Loucy (cell line): Measurements from ENCODE around the gene FFAR3.

Experiments used
- H2AFZ ChIP-seq: fragments of 200-600 bp; sonication (generic); 2 replicates; pipeline ENCODE4 v1.6.0; 2016; ENCODE audit warnings: antibody characterized with exemption, mild to moderate bottlenecking, low read length, moderate library complexity
- H3F3A ChIP-seq: fragments of 200-600 bp; 2 replicates; pipeline ENCODE4 v1.6.0; 2016; ENCODE audit warnings: antibody characterized with exemption, low read depth, mild to moderate bottlenecking
- H3K27me3 ChIP-seq: fragments of 200-600 bp; sonication (generic); 2 replicates; pipeline ENCODE4 v1.6.1; 2014; ENCODE audit warnings: low read length, mild to moderate bottlenecking; ENCODE audit not compliant: insufficient read depth, poor library complexity, severe bottlenecking
- H3K36me3 ChIP-seq: fragments of 200-600 bp; sonication (generic); 2 replicates; pipeline ENCODE4 v1.6.1; 2016; ENCODE audit warnings: low read length; ENCODE audit not compliant: insufficient read depth
- H3K4me1 ChIP-seq: fragments of 200-600 bp; sonication (generic); 2 replicates; pipeline ENCODE4 v1.5.1; 2014; ENCODE audit warnings: low read length, mild to moderate bottlenecking; ENCODE audit not compliant: insufficient read depth, poor library complexity, severe bottlenecking
- H3K4me2 ChIP-seq: fragments of 200-600 bp; sonication (generic); 2 replicates; pipeline ENCODE4 v1.6.0; 2014; ENCODE audit warnings: antibody characterized with exemption, low read length, low read depth, mild to moderate bottlenecking; ENCODE audit not compliant: poor library complexity, severe bottlenecking
- H3K4me3 ChIP-seq: fragments of 200-600 bp; sonication (generic); 2 replicates; pipeline ENCODE4 v1.5.1; 2014; ENCODE audit warnings: low read length, mild to moderate bottlenecking, mixed read lengths; ENCODE audit not compliant: poor library complexity, severe bottlenecking
- H3K79me2 ChIP-seq: fragments of 200-600 bp; sonication (generic); 2 replicates; pipeline ENCODE4 v1.6.1; 2014; ENCODE audit warnings: low read length; ENCODE audit not compliant: insufficient read depth
- H3K9ac ChIP-seq: fragments of 200-600 bp; sonication (generic); 2 replicates; pipeline ENCODE4 v1.6.0; 2014; ENCODE audit warnings: mild to moderate bottlenecking, low read depth, low read length, moderate library complexity; ENCODE audit not compliant: poor library complexity, severe bottlenecking
- H3K9me2 ChIP-seq: fragments of 200-600 bp; sonication (generic); replicated peaks from 2 replicates; pipeline ENCODE4 v1.6.1; 2016; ENCODE audit warnings: low read depth, low read length, mixed read lengths
- H3K9me3 ChIP-seq: fragments of 200-600 bp; sonication (generic); 2 replicates; pipeline ENCODE4 v1.6.1; 2014; ENCODE audit warnings: mild to moderate bottlenecking, antibody characterized with exemption, low read length, low read depth; ENCODE audit not compliant: insufficient read depth
- H4K20me1 ChIP-seq: fragments of 200-600 bp; sonication (generic); 2 replicates; pipeline ENCODE4 v1.6.0; 2014; ENCODE audit warnings: antibody characterized with exemption, low read length, mild to moderate bottlenecking; ENCODE audit not compliant: insufficient read depth, poor library complexity, severe bottlenecking
- EZH2phosphoT487 ChIP-seq: fragments of 200-600 bp; IDR thresholded peaks from 2 replicates; pipeline ENCODE4 v1.6.1; 2018; ENCODE audit warnings: antibody characterized with exemption, mild to moderate bottlenecking, moderate library complexity, borderline replicate concordance
- TF ChIP-seq, protein P1 (sequence below): fragments of 200-600 bp; sonication (generic); conservative IDR thresholded peaks from 2 replicates; pipeline ENCODE4 v1.5.1; 2014; ENCODE audit warnings: mild to moderate bottlenecking, antibody characterized with exemption, low read length

FFAR3 gene

DNA sequence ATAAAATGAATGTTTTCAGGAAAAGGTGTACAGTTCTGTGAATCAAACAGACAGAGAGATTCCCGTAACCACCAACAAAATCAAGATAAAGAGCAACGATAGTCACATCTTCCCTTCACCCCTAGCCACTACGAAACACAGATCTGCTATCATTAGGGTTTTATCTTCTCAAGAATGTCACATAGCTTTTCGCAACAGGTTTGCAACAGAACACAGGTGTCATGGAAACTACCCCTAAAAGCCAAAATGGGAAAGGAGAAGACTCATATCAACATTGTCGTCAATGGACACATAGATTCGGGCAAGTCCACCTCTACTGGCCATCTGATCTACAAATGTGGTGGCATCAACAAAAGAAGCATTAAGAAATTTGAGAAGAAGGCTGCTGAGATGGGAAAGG, 23.7 kb downstream of the FFAR3 start:
- Histone ChIP-seq H3K79me2 (no peaks in the 10 kb centered on the region), H2AFZ (no peak overlapping the region), H3K36me3 (no peaks in the 10 kb centered on the region), H3K9me3 (peaks cover 6% of the 10 kb centered on the region; the same call in 1 of the 2 replicates), H4K20me1 (no peaks in the 10 kb centered on the region), H3K4me2 (no peak overlapping the region), H3K9ac (no peak overlapping the region), H3F3A (no peaks in the 10 kb centered on the region), H3K4me1 (no peaks in the 10 kb centered on the region), H3K4me3 (no peak overlapping the region), H3K27me3 (no peaks in the 10 kb centered on the region), H3K9me2 (no peaks in the 10 kb centered on the region)
- TF ChIP-seq EZH2phosphoT487 = no peak
- TF ChIP-seq, protein P1, sequence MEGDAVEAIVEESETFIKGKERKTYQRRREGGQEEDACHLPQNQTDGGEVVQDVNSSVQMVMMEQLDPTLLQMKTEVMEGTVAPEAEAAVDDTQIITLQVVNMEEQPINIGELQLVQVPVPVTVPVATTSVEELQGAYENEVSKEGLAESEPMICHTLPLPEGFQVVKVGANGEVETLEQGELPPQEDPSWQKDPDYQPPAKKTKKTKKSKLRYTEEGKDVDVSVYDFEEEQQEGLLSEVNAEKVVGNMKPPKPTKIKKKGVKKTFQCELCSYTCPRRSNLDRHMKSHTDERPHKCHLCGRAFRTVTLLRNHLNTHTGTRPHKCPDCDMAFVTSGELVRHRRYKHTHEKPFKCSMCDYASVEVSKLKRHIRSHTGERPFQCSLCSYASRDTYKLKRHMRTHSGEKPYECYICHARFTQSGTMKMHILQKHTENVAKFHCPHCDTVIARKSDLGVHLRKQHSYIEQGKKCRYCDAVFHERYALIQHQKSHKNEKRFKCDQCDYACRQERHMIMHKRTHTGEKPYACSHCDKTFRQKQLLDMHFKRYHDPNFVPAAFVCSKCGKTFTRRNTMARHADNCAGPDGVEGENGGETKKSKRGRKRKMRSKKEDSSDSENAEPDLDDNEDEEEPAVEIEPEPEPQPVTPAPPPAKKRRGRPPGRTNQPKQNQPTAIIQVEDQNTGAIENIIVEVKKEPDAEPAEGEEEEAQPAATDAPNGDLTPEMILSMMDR = no peak

DNA sequence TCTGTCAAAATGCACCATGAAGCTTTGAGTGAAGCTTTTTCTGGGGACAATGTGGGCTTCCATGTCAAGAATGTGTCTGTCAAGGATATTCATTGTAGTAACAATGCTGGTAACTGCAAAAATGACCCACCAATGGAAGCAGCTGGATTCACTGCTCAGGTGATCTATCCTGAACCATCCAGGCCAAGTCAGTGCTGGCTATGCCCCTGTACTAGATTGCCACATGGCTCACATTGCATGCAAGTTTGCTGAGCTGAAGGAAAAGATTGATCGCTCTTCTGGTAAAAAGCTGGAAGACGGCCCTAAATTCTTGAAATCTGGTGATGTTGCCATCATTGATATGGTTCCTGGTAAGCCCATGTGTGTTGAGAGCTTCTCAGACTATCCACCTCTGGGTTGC, 25.3 kb downstream of the FFAR3 start:
- H3K27me3 ChIP-seq = no peaks in the 10 kb centered on the region
- H3K9ac ChIP-seq = no peak overlapping the region
- no peaks in the 10 kb centered on the region for H3K79me2 ChIP-seq
- no peaks in the 10 kb centered on the region for H3K9me2 ChIP-seq
- peaks cover 8% of the 10 kb centered on the region for H3K9me3 ChIP-seq
- no peak overlapping the region for H3K4me2 ChIP-seq
- no peaks in the 10 kb centered on the region for H3K4me1 ChIP-seq
- TF ChIP-seq, protein P1 = no peak
- TF ChIP-seq EZH2phosphoT487 = no peak
- H3K36me3 ChIP-seq = no peaks in the 10 kb centered on the region
- H3K4me3 ChIP-seq = no peak overlapping the region
- H4K20me1 ChIP-seq = no peaks in the 10 kb centered on the region
- H2AFZ ChIP-seq = no peak overlapping the region
- no peaks in the 10 kb centered on the region for H3F3A ChIP-seq

DNA sequence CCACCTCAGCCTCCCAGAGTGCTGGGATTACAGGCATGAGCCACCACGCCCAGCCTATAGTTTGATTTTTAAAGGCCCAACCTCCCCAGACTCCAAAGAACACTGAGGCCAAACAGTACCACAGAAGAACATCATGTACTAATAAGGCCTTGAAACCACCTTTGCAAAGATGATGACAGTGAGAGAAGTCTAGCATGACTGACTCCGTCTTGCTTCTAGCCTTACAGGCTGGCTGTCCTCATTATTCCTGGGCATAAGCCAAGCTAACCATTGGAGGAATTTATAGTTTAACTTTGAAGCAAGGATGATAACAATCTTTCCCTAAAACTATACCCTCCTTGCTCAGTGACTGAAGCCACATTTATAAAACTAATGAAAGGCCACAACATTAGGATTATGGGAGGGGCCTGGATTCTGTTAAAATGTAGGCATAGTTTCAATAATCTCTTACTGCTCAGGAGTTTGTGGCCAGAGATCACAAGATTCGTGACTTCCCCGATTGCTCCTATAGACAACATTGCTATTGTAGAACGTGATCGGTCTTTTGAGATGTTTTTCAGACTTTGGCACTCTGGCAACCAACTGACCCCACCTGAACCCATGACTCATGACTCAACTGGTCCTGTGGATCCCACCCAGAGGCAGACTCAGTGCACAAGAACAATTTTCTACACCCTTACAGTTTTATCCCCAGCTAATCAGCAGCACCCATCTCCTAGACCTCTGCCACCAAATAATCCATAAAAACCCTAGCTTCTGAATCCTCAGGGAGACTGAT, 30.2 kb downstream of the FFAR3 start:
- Histone ChIP-seq H3K36me3 (no peaks in the 10 kb centered on the region), H3K4me2 (no peak overlapping the region), H3K9me3 (peaks cover 8% of the 10 kb centered on the region), H3K4me1 (peaks cover 6% of the 10 kb centered on the region), H3K9ac (no peak overlapping the region), H4K20me1 (no peaks in the 10 kb centered on the region), H3F3A (no peaks in the 10 kb centered on the region), H2AFZ (no peak overlapping the region), H3K4me3 (no peak overlapping the region), H3K79me2 (no peaks in the 10 kb centered on the region), H3K9me2 (no peaks in the 10 kb centered on the region), H3K27me3 (no peaks in the 10 kb centered on the region)
- TF ChIP-seq, protein P1 = no peak
- TF ChIP-seq EZH2phosphoT487 = no peak
